HL-60 (cell line): Measurements from ENCODE around the gene TGFA.

Experiments used
- DNase-seq, 2 experiments: peaks; one replicate each; pipeline ENCODE4 v3.0.0-alpha.2; 2010 to 2020; ENCODE audit warnings: low read depth in 1 of 2, low spot score in 1 of 2
- H3K27ac ChIP-seq: fragments of 250-450 bp; sonication (Bioruptor Pico); replicated peaks from 2 replicates; pipeline ENCODE4 v1.5.1; 2020; ENCODE audit warnings: mild to moderate bottlenecking, moderate library complexity
- H3K27me3 ChIP-seq: fragments of 250-450 bp; sonication (Bioruptor Pico); 2 replicates; pipeline ENCODE4 v1.5.1; 2021; ENCODE audit warnings: mild to moderate bottlenecking, moderate library complexity; ENCODE audit not compliant: insufficient read depth, poor library complexity, severe bottlenecking
- H3K4me3 ChIP-seq: replicated peaks from 2 replicates; pipeline ENCODE4 v1.5.1; 2011; ENCODE audit warnings: mild to moderate bottlenecking, control low read depth, low read length; ENCODE audit not compliant: insufficient read depth
- CTCF ChIP-seq: IDR thresholded peaks from one replicate; pipeline ENCODE4 v1.5.1; 2011; ENCODE audit warnings: low read length, control low read depth, inconsistent platforms; ENCODE audit not compliant: insufficient read depth
- GABPA ChIP-seq: IDR thresholded peaks from 2 replicates; pipeline ENCODE4 v1.6.1; 2012; ENCODE audit warnings: low read depth
- POLR2AphosphoS5 ChIP-seq: IDR thresholded peaks from 2 replicates; pipeline ENCODE4 v1.6.1; 2012; ENCODE audit warnings: low read depth
- REST ChIP-seq: IDR thresholded peaks from 2 replicates; pipeline ENCODE4 v1.6.1; 2012; ENCODE audit warnings: low read depth; ENCODE audit not compliant: insufficient replicate concordance
- SPI1 ChIP-seq: IDR thresholded peaks from 2 replicates; pipeline ENCODE4 v1.6.1; 2012; ENCODE audit warnings: low read depth, mild to moderate bottlenecking, borderline replicate concordance

Gene TGFA

GRCh38 chr2:70501728-70502127, 51.9 kb downstream of the TGFA start:
- H3K27ac ChIP-seq, result no peak overlapping the region
- H3K27me3 ChIP-seq, result no peaks in the 10 kb centered on the region
- TF ChIP-seq POLR2AphosphoS5, result no peak
- TF ChIP-seq REST, result no peak
- no peak for TF ChIP-seq CTCF
- no peak for TF ChIP-seq SPI1
- no peak for TF ChIP-seq GABPA
- DNase-seq, result no peak
- H3K4me3 ChIP-seq, result no peak overlapping the region

GRCh38 chr2:70501215-70501614, 52.4 kb downstream of the TGFA start:
- no peak for TF ChIP-seq SPI1
- no peak for TF ChIP-seq POLR2AphosphoS5
- TF ChIP-seq CTCF, result no peak
- no peak for TF ChIP-seq GABPA
- no peak for TF ChIP-seq REST
- no peak for DNase-seq
- no peak overlapping the region for H3K27ac ChIP-seq
- no peaks in the 10 kb centered on the region for H3K27me3 ChIP-seq
- no peak overlapping the region for H3K4me3 ChIP-seq

- no peak overlapping the region for H3K4me3 ChIP-seq
- no peaks in the 10 kb centered on the region for H3K27me3 ChIP-seq
- H3K27ac ChIP-seq, result no peak overlapping the region
- TF ChIP-seq REST (no peak), SPI1 (no peak), CTCF (no peak), GABPA (no peak), POLR2AphosphoS5 (no peak)
- no peak for DNase-seq
Observed at GRCh38 chr2:70499253-70499652, 54.4 kb downstream of the TGFA start.
